Renal cortical epithelial cell (primary cell): ENCODE measurements around the gene COX7A2L. TPM values are rescaled to one million over a fixed set of nuclear protein-coding genes. Genes with fewer than 3 reads are reported as not detected.
"Not testable (repeated sequence)": the region's sequence is repeated elsewhere in the genome, so short reads cannot be mapped to it uniquely, and the experiment has no call there.

Experiments
- DNase-seq: peaks from one replicate; pipeline ENCODE4 v3.0.0-alpha.2; 2011; ENCODE audit warnings: low read depth
- total RNA-seq: library from RNA; depleted of rRNA; stranded (reverse); fragments of >200 nt; gene quantifications from 2 replicates; pipeline ENCODE4 v1.2.3, GENCODE V29; 2014

COX7A2L gene
- total RNA-seq, 1 donor from 2014 or later = 137 TPM

DNA sequence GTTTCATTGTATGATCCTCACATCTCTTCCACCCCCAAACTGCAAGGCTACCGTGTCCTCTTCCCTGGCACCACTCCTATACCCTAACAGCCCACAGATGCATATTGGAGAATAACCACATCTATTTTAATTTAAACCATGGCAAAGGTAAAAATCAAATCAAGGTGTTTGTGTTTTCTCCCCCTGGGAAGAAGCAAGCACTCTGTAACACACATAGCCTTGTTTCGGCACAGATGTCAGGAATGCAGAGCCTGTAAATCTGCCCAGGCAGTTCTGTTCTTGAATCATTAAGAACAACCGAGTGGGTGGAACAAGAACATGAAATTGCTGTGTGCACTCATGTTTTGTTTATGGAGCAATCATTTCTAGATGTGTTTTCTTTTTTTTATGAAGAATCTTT is 6.8 kb upstream of the COX7A2L start:
- peak; percentile 77 for DNase-seq

DNA sequence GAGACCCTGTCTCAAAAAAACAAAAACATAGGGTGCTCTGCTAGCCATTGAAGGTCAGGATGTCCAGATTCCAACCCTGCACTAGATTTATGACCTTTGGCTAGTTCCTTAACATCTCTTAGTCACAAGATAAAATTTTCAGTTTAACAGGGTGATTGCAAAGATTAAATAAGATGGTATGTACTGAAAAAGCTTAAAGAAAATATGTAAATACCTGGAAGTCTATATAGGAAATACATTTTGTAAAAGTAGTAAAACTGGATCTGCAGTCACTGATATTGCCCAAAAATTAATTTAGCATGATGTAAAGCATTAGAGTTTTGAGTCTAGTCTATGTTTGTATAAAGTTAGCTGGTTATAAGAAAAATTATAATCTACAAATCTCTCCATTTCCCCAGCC is 5.4 kb upstream of the COX7A2L start:
- DNase-seq = no peak

DNA sequence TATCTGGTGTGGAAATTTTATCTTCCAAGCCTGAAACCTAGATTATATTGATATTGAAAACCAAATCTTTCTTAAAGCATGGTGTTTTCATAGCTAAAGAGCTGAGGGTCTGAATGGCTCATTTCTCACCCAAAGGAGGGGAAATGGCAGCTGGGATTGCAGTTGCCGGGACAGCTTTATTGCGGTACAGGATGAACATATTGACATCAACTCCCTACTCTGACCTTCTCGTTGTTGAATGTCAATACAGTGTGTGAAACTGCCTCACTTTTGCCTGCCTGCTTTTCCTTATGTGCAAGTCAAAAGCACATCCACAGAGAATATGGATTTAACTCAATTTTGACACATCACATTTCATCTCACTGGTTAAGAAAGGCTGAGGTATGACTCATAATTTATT is 3.6 kb upstream of the COX7A2L start:
- DNase-seq = no peak

DNA sequence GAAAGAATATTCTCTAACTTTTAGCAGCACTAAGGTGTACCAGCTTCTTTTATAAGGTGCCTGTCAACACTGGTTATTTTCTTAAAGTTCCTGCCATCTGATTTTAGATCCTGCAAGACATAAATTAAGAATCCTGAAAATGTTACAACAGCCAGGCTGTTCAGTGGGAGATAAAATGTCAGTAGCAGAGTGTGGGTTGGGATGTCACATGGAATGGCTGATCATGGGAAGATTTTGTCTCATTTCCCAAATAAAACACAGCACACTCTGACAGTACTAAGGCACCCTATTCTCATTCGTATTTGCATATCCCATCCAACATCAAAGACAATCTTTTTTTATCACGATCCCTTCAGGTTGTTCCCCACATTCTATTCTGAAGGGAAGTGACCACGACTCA is 2.4 kb upstream of the COX7A2L start:
- DNase-seq = no peak

DNA sequence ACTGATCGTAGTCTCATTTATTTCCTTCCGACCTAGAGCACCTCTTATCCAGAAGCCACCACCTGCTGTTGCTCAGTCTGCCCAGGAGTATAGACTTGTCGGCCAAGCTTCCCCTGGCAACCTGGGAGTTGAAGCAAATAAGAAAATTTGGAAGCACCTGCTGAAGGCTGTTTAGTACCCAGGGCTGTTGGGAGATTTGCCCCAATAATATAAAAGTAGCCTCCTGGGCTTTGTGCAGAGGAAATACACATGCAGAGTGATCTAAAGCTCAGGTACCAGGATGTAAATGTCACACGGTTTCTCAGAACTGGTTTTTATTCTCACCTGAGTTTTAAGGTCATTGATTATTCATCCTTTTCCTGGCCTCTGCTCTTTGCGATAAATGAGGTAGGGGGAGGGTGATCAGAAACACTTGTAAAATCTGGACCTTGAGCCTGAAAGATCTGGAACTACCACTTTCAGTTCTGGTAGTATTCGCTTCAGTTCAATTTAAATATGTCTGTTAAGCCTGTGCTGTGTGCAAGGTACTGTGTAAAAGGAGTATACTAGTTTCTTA is 789 bp upstream of the COX7A2L start:
- no peak for DNase-seq

DNA sequence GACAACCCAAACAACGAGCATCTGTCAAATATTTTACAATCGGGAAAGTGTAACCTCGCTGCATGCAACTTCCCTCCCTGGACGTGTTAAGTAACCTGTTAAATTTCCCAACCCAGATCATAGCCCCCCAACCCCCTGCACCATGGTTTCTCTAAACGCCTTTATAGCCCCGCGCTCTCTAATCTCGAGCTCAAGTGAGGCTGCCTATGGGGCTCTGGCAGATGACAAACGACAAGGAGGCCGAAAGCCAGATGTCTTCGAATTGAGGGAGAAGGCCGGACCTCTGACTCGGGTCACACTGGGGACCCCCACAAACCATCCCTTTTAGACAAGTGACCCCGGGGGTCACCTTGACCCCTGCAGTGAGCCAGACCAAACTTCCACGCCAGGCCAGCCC is 526 bp downstream of the COX7A2L start:
- no peak for DNase-seq

DNA sequence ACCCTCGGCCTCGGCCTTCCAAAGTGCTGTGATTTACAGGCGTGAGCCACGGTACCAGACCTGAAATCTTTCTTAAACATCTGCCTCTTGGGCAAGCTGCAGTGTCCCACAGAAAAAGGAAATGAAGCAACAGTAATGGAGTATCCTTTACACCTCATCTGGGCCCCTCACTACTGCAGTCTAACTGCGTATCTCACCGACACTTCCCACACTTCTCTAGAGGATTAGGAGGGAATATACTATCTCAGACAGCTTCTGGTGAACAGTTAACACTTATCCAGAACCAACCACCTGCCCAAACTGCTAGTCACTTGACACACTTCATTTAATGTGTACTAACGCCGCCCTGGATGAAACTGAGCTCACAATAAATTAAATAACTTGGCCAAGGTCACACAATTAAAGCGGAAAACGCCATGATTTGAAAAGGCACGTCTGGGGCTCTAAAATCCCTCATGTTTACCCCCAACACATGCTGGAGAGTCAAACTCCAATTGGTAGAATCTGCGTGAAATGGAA is 993 bp downstream of the COX7A2L start:
- peak; percentile 28 for DNase-seq

DNA sequence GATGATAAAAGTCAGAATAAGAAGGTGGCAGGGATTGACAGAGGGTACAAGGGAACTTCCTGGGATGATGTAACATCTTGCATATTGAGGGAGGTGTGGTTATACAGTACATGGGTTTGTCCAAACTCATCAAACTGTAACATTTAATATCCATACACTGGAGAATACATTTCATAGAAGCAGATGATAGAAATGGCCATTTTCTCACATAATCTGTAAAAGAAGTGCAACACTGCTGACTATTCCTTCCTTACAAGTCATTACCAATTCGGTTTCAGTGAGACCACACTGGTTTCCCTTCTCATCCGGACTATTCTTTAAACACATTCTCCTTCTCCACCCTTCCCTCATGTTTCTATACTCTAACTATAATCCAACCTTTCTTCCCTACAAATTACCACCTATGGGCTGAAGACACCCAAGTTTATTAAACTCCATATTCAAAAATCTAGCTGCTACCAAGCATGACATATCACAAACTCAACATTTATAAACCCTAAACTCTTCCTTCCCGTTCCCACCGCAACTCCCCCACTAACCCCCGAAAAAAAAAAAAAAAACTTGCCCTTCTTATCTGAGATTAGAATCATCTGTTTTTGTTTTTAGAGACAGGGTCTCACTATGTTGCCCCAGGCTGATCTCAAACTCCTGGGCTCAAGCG is 1.6 kb downstream of the COX7A2L start:
- peak; percentile 28 for DNase-seq

DNA sequence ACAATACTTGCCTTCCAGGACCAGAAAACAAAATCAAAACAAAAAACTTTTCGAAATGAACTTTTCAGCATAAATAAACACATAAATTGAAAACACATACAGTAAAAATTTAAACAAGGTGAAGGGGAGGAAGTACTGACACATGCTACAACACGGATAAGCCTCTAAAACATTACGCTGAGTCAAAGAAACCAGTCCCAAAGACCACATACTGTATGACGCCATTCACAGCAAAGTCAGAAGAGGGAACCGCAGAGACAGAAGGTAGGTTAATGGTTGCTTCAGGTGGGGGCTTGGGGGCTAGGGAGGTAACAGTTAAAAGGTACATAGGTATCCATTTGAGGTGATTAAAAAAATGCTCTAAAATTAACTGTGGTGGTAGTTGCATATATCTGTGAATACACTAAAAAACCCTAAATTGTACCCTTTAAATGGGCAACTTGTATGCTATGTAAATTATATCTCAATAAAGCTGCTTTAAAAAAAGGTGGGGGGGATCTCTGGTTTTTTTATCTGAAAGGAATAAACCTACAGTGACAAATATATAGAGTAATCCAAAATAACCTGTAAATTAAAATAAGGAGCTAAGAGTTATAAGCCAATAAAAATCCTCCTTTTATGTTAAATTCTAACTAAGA is 7.1 kb downstream of the COX7A2L start:
- DNase-seq = no peak

DNA sequence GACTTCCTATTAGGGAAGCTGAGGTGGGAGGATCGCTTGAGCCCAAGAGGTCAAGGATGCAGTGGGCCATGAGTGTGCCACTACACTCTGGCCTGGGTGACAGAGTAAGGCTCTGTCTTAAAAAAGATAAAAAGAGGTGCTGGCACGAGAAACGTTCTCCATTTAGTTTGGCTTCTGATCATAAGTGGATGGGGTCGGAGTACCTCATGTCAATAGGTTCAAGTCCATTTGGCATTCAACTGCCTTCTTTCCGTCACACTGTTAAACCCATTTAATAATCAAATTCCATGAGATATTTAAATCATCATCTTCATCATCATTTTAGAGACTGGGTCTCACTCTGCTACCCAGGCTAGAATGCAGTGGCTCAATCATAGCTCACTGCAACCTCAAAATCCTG is 9.2 kb downstream of the COX7A2L start:
- no peak for DNase-seq

DNA sequence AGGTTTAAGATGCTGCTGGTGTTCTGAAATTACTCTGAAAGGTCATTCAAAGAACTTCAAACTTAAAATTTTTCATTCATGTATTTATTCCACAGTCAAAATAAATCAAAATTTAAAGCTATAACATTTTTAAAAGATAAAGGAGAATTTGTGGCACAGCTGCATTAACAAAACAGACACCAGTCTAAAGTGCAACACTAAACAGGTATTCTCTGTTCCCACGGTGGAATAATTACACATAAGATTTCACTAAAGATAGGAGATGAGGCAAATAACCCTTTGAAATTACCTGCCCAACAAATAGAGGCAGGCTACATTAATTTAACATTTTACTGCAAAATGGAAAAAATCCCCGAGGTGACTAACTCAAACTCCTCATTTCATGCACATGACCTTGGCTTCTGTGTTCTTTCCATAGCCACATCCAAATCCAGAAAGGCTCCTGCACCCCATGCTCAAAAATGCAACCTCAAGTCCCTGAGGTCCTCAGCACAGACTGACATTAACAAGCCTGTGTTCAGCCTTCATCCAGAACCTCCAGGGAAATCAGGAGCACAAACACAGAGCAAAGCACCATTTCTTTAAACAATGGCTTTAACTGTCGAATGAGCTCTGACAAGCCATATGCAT is 10.5 kb downstream of the COX7A2L start:
- DNase-seq = no peak

DNA sequence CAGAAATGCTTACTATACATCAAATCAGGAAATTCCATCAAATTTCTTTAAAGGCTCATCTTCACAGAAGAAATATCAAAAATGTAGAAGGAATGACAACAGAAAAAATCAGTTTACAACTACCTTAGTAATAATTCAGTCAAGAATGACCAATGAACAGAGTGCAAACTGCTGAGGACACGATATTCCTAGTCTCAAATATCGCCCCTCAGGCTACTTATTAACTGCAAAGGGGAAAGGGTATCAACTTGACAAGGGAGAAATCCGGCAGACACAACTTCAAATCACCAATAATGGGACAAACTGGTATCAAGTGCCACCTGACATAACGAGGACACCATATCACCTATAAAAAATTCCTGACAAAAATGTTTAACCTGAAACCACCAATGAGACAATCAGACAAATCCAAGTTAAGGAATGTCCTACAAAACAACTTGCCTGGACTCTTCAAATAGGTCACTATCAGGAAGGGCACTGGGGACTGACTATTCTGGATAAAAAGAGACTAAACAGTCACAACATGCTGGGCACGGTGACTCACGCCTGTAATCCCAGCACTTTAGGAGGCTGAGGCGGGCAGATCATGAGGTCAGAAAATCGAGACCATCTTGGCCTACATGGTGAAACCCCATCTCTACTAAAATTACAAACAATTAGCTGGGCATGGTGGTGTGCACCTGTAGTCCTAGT is 12.8 kb downstream of the COX7A2L start:
- DNase-seq = no peak

DNA sequence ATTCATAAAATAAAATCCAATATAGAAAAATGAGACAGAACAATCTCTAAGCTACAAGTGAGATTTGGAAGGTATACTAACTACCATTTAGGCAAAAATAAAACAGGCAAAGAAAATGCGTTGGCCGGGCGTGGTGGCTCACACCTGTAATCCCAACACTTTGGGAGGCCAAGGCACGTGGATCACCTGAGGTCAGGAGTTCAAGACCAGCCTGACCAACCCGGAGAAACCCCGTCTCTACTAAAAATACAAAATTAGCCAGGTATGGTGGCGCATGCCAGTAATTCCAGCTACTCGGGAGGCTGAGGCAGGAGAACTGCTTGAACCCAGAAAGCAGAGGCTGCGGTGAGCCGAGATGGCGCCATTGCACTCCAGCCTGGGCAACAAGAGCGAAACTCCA is 13.5 kb downstream of the COX7A2L start:
- DNase-seq = not testable (repeated sequence)

DNA sequence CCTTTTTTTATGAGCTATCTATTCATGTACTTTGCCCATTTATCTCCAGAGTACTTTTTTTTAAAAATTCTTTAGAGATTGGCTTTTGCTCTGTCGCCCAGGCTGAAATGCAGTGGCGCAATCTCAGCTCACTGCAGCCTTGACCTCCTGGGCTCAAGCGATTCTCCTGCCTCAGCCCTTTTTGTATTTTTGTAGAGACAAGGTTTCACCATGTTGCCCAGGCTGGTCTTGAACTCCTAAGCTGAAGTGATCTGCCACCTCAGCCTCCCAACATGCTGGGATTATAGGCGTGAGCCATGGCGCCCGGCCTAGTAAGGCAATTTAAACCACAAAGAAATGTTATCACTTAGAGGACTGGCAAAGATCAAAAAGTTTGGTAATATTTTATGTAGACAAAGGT is 14.2 kb downstream of the COX7A2L start:
- not testable (repeated sequence) for DNase-seq

DNA sequence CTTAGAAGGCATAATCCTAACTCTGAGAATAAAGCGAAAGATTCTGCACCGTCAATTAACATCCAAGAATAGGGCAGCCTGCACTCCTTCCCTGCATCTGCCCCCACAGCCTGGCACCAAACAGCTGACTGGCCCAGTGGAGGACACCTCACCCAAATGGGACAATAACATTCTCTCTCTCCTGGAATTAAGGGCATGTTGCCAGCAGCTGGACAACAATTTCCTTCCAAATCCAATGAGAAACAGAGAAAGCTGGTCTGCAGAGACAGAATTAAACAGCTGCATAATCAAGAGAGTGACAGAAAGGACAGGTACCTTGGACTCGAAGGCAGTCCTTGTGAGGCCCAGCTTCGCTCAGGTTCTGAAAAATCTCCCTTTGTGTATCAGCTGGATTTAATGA is 15.0 kb downstream of the COX7A2L start:
- no peak for DNase-seq

DNA sequence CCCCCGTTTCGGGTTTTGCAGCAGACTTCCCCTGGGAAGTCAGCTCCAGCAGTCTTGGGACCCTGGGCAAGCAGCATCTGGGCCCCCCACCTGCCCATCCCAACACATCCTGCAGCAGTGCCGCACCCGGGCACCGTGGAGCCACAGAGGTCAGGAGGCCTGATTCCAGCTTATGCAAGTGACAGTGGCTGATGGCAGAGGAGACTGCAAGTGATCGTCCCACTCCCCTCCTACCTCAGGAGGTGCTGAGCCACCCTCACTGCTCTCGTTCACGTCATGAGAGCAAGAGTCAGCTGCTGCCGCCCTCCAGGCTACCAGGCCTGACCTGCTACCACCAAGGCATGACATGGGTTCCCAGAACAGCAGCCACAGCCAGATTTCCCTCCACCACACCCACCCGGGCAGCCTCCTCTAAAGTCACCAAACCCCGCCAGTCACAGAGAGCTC is 18.2 kb downstream of the COX7A2L start:
- no peak for DNase-seq

DNA sequence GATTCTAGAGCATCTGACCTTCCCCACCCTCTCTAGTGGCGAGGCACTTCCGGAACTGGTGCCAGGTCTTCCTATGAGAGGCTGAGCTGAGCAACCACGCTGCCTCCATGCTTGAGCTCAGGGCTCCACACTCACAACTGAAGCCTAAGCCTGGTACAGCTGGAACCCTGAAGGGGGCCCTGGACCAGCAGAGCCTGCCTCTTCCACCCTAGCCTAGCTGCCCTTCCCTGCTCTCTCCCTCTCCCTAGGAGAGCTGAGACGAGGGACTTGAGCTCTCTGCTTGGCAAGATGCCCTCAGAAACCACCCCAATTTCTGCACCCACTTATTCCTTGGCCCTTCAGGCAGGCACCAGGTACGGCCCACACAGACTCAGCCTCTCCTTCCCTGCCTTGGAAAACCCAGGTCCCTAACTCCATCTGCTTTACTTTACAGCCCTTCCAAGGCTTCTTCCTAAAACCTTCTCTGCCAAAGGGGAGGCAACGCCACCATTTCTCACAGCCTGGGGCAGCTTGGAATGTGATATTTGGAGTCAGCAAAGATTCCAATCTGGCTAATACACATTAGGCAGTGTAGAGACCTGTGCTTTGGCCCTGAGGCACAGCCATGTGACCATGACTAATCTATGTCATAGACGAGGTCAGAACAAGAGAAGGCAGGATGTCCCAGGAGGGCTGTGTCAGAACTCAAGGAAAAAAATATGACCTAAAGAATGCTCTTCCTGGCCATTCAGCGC is 18.8 kb downstream of the COX7A2L start:
- DNase-seq = peak; percentile 90

DNA sequence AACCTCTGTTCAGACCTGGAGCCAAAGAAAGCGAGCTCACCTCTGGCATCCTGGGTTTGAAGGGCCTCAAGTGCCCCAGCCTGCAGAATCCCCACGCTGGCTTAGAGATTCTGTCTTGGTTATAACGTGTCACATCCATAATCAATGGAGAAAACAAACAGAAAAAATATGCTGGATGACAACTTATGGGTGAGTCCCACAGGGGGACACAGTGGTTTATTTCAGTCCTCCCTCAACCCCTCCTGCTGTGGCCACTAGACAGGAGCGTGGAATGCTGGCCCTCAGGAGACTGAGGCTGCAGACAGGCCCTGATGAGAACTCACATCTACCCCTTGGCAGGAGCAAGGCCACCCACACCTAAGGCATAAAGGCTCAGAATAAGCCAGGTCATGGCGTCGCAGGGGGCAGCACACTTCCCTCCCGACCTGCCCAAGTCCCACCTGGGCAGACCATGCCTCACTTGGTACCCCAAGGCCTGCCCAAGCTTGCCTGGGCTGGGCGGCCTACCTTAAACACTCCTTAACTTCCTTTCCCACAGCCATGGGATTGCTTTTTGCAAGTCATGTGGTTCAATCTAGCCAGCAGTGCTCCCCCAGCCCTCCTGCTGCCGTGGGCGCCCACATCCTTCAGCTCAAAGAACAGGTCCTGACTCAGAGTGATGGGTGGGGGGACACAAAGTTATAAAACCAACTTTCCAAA is 19.9 kb downstream of the COX7A2L start:
- DNase-seq = no peak

DNA sequence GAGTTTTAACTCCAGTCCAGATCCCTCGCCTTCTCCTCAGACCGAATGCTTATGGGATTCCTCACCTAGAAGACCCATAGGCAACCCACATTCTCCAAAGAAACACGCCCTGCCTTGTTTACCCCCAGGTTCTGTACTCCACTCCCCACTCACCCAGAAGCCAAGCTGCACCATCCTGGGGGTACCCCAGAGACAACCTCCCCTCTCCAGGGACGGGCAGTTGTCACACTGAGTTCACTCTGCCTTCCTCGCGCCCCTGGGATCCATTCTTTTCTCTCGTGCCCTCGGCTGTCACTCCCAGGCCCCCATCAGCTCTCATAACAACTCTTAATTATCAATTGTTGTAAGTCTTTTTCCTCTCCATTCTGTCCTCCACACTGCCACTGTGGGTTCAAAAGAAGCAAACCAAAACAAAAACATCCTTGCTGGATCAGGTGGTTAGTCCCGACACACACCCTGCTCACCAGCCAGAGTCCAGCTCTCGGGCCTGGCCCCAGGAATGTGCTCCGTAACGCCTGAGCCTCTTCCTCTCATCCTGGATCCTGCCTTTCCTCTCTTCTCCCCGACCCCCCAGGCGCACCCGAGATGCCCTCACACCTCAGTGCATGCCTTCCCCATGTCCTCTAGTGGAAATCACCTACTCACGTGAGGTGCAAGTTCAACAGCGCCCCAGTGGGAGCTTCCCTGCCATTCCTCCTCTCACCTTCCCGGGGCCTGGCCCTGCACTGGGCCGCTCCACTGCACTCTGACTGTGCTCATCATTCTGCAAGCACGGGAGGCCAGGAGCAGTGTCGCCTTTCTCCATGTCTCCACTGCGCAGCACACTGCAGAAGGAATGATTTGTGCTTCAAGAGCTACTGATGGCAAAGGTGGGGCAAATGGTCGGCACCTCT is 20.7 kb downstream of the COX7A2L start:
- DNase-seq = no peak
